Measurements from ENCODE around the gene EMC10. TPM values are rescaled to one million over a fixed set of nuclear protein-coding genes. Genes with fewer than 3 reads are reported as not detected.

Gene EMC10
- total RNA-seq, 1 experiment from 2014 or later = 228 TPM

- ChIA-PET POLR2A (ENCODE audit: unreplicated experiment) (no interaction called here), CTCF (no interaction called here)
- BruUV-seq (replicated peaks) = no TSS peak
- no peak for DNase-seq
- no peaks in the 10 kb centered on the region for H3F3A ChIP-seq (ENCODE audit: low read length, unreplicated experiment)
- no peak for ATAC-seq
- peaks cover 7% of the 10 kb centered on the region; the same call in 1 of the 2 replicates for H3K27me3 ChIP-seq (ENCODE audit: low read length)
- H3K79me2 ChIP-seq (ENCODE audit: low read length) = no peaks in the 10 kb centered on the region
- H2AFZ ChIP-seq (ENCODE audit: low read length) = no peak overlapping the region
- H3K9me3 ChIP-seq (ENCODE audit: low read length) = no peaks in the 10 kb centered on the region
- no peak for TF ChIP-seq EZH2 (IDR thresholded peaks at IDR 0.05; ENCODE audit: low read length, unreplicated experiment)
- no peak for TF ChIP-seq EZH2phosphoT487 (IDR thresholded peaks at IDR 0.05; ENCODE audit: borderline replicate concordance, low read length)
- no peak for TF ChIP-seq CTCF (conservative IDR thresholded peaks at IDR 0.05; ENCODE audit: low read depth, low read length)
- H3K4me2 ChIP-seq (ENCODE audit: low read length) = no peak overlapping the region
- H3K4me1 ChIP-seq (ENCODE audit: insufficient read depth, low read length) = 0 out of 2 replicates have a peak, but pooled peaks cover 6% of the 10 kb centered on the region
- intact Hi-C loops (cut with micrococcal nuclease) = no loop called here
- no peak overlapping the region for H3K27ac ChIP-seq (ENCODE audit: low read length)
- no peaks in the 10 kb centered on the region for H3K36me3 ChIP-seq (ENCODE audit: low read depth, low read length)
- H3K9me2 ChIP-seq (replicated peaks; ENCODE audit: low read length) = no peaks in the 10 kb centered on the region
- no peak overlapping the region for H3K9ac ChIP-seq (ENCODE audit: low read length)
- no peak overlapping the region for H3K4me3 ChIP-seq (ENCODE audit: low read length)
- no peaks in the 10 kb centered on the region for H4K20me1 ChIP-seq (ENCODE audit: low read length)
Measured at GRCh38 chr19:50455992-50456391, 20.3 kb upstream of the EMC10 start.

GRCh38 chr19:50457300-50457699 is 19.0 kb upstream of the EMC10 start:
- CTCF ChIA-PET = interaction anchor here (0.6 kb wide), 2 partner anchors 51 to 100 kb away, joined by 4 to 6 read pairs; no protein-coding TSS in a partner anchor
- Histone ChIP-seq H3K36me3 (ENCODE audit: low read depth, low read length) (no peaks in the 10 kb centered on the region), H3K4me3 (ENCODE audit: low read length) (no peak overlapping the region), H3K9me2 (replicated peaks; ENCODE audit: low read length) (no peaks in the 10 kb centered on the region), H3K79me2 (ENCODE audit: low read length) (no peaks in the 10 kb centered on the region), H2AFZ (ENCODE audit: low read length) (no peak overlapping the region), H3K4me1 (ENCODE audit: insufficient read depth, low read length) (0 out of 2 replicates have a peak, but pooled peaks cover 6% of the 10 kb centered on the region), H3K27ac (ENCODE audit: low read length) (no peak overlapping the region), H3K27me3 (ENCODE audit: low read length) (peaks cover 7% of the 10 kb centered on the region; the same call in 1 of the 2 replicates), H4K20me1 (ENCODE audit: low read length) (no peaks in the 10 kb centered on the region), H3K4me2 (ENCODE audit: low read length) (no peak overlapping the region), H3K9me3 (ENCODE audit: low read length) (no peaks in the 10 kb centered on the region), H3K9ac (ENCODE audit: low read length) (no peak overlapping the region), H3F3A (ENCODE audit: low read length, unreplicated experiment) (no peaks in the 10 kb centered on the region)
- intact Hi-C loops (cut with micrococcal nuclease) = no loop called here
- BruUV-seq (replicated peaks) = no TSS peak
- ATAC-seq = no peak
- TF ChIP-seq EZH2 (IDR thresholded peaks at IDR 0.05; ENCODE audit: low read length, unreplicated experiment) = no peak
- TF ChIP-seq CTCF (conservative IDR thresholded peaks at IDR 0.05; ENCODE audit: low read depth, low read length) = no peak
- no peak for TF ChIP-seq EZH2phosphoT487 (IDR thresholded peaks at IDR 0.05; ENCODE audit: borderline replicate concordance, low read length)
- DNase-seq = no peak
- POLR2A ChIA-PET (ENCODE audit: unreplicated experiment) = no interaction called here

GRCh38 chr19:50458396-50459066 is 17.8 kb upstream of the EMC10 start:
- Histone ChIP-seq H3K9ac (ENCODE audit: low read length) (no peak overlapping the region), H3K27me3 (ENCODE audit: low read length) (peaks cover 7% of the 10 kb centered on the region; the same call in 1 of the 2 replicates), H3K79me2 (ENCODE audit: low read length) (no peaks in the 10 kb centered on the region), H2AFZ (ENCODE audit: low read length) (no peak overlapping the region), H3K4me3 (ENCODE audit: low read length) (no peak overlapping the region), H3F3A (ENCODE audit: low read length, unreplicated experiment) (no peaks in the 10 kb centered on the region), H3K4me2 (ENCODE audit: low read length) (no peak overlapping the region), H3K9me2 (replicated peaks; ENCODE audit: low read length) (no peaks in the 10 kb centered on the region), H3K9me3 (ENCODE audit: low read length) (no peaks in the 10 kb centered on the region), H4K20me1 (ENCODE audit: low read length) (no peaks in the 10 kb centered on the region), H3K27ac (ENCODE audit: low read length) (no peak overlapping the region), H3K36me3 (ENCODE audit: low read depth, low read length) (no peaks in the 10 kb centered on the region), H3K4me1 (ENCODE audit: insufficient read depth, low read length) (0 out of 2 replicates have a peak, but pooled peaks cover 6% of the 10 kb centered on the region)
- intact Hi-C loops (cut with micrococcal nuclease) = no loop called here
- no TSS peak for BruUV-seq (replicated peaks)
- ChIA-PET POLR2A (ENCODE audit: unreplicated experiment) (no interaction called here), CTCF (no interaction called here)
- DNase-seq = no peak
- ATAC-seq = no peak
- no peak for TF ChIP-seq EZH2 (IDR thresholded peaks at IDR 0.05; ENCODE audit: low read length, unreplicated experiment)
- TF ChIP-seq CTCF (conservative IDR thresholded peaks at IDR 0.05; ENCODE audit: low read depth, low read length) = no peak
- TF ChIP-seq EZH2phosphoT487 (IDR thresholded peaks at IDR 0.05; ENCODE audit: borderline replicate concordance, low read length) = no peak
